Inflammatory macrophage (primary cell): Measurements from ENCODE around the gene NCAPD2.

ENCODE experiments used
- DNase-seq, 2 donors: peaks; one replicate each; pipeline ENCODE4 v3.0.0-alpha.2; 2020 to 2022
- total RNA-seq, 18 experiments: gene quantifications; one replicate each; lab custom pipeline; 2026; ENCODE audit warnings: mixed read lengths in 6 of 18, inconsistent platforms in 2 of 18; lab: John Stamatoyannopoulos, UW

The NCAPD2 gene, protein sequence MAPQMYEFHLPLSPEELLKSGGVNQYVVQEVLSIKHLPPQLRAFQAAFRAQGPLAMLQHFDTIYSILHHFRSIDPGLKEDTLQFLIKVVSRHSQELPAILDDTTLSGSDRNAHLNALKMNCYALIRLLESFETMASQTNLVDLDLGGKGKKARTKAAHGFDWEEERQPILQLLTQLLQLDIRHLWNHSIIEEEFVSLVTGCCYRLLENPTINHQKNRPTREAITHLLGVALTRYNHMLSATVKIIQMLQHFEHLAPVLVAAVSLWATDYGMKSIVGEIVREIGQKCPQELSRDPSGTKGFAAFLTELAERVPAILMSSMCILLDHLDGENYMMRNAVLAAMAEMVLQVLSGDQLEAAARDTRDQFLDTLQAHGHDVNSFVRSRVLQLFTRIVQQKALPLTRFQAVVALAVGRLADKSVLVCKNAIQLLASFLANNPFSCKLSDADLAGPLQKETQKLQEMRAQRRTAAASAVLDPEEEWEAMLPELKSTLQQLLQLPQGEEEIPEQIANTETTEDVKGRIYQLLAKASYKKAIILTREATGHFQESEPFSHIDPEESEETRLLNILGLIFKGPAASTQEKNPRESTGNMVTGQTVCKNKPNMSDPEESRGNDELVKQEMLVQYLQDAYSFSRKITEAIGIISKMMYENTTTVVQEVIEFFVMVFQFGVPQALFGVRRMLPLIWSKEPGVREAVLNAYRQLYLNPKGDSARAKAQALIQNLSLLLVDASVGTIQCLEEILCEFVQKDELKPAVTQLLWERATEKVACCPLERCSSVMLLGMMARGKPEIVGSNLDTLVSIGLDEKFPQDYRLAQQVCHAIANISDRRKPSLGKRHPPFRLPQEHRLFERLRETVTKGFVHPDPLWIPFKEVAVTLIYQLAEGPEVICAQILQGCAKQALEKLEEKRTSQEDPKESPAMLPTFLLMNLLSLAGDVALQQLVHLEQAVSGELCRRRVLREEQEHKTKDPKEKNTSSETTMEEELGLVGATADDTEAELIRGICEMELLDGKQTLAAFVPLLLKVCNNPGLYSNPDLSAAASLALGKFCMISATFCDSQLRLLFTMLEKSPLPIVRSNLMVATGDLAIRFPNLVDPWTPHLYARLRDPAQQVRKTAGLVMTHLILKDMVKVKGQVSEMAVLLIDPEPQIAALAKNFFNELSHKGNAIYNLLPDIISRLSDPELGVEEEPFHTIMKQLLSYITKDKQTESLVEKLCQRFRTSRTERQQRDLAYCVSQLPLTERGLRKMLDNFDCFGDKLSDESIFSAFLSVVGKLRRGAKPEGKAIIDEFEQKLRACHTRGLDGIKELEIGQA (N-terminal part only)
- 19.3 to 133 (median 64.2) reads per million in 18 experiments for total RNA-seq

DNA sequence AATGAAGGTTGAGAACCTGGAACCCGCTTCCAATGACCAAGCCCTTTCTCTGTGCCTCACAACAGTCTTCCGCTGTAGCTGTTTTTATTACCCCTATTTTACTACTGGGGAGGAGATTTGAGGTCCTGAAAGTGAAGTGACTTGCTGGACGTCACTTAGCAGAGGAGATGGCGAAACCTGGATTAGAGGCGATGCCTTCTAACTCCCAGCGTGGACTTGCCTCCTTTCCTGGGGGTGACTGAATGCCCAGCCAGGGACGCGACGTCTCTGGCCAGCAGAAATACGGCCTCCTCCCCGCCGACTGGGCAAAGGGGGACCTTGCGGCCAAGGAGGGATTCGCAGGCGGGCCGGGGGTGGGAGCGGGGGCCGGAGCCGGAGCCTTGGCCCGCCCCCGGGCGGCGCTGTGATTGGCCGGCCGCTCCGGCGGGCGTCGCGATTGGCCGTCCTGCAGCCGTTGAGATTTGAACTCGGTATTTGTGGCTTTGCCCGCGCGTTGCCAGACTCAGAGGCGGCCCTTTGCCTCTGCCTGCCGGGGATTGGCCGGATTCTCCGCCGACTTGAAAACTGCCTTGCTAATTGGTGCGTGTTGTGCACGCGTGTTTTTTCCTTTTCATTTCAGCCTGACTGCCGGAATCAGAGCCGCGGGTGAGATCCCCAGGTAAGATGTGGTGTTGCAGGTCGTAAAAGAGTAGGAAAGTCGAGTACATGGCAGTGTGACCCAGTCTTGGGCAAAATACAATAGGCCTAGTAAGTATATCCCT, at the start of gene NCAPD2:
NCAPD2 (plus strand) TSS at position 606 of the 761 bp plus-strand sequence. CDS start 997 bp downstream, outside the sequence.
- peak; percentile 97 for DNase-seq

DNA sequence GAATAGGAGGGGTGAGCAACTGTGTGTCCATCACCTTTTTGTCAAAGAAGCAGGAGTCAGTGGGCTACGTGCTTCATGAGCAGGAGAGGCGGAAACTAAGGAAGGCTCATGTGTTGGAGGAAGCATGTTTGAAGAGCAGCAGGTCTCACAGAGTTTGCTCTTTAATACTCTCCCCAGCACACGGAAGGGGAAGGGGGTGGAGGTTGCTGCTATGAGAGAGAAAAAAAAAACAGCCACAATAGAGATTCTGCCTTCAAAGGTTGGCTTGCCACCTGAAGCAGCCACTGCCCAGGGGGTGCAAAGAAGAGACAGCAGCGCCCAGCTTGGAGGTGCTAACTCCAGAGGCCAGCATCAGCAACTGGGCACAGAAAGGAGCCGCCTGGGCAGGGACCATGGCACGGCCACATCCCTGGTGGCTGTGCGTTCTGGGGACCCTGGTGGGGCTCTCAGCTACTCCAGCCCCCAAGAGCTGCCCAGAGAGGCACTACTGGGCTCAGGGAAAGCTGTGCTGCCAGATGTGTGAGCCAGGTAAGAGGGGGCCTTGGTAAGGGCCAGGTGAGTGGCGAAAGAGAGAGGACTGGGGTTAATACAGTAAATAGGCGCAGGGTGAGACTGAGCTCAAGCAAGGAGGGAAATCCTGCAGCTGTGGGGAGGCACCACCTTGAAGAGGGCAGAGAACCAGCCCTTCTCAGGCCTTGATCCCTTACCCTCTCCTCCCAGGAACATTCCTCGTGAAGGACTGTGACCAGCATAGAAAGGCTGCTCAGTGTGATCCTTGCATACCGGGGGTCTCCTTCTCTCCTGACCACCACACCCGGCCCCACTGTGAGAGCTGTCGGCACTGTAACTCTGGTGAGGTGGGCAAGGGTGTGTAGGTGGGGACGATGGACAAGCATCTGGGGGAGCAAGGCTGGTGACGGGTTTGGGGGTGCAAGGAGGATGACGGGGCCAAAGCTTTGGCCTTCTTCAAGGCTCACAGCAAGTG, 48.9 kb upstream of the NCAPD2 start, which contains the start of gene CD27:
CD27 (plus strand) TSS at position 252 of the 985 bp plus-strand sequence; CDS start at position 393, 141 bp downstream.
- no peak for DNase-seq

DNA sequence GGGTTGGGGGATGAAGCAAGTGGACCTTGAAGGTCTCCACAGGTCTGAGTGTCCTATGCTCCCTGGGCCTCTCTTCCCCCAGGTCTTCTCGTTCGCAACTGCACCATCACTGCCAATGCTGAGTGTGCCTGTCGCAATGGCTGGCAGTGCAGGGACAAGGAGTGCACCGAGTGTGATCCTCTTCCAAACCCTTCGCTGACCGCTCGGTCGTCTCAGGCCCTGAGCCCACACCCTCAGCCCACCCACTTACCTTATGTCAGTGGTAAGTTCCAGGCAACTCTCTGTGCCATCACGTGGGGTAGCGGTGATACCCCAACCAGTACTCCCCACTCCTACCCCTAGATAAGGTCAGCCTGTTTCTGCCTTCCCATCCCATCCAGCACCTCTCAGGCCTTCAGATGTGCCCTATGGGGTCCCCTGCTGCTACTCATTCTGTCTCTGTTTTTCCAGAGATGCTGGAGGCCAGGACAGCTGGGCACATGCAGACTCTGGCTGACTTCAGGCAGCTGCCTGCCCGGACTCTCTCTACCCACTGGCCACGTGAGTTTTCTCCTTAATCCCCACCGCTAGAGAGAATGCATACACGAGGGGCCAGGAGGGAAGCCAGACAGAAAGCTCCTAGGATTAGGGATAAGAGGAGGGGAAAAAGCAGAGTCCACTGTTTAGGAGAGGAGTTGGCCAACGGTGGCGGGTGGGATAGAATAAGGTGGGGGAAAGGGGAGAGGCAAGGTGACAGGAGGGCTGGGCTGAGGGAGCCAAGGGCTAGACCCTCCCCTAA, 43.6 kb upstream of the NCAPD2 start:
- no peak for DNase-seq

DNA sequence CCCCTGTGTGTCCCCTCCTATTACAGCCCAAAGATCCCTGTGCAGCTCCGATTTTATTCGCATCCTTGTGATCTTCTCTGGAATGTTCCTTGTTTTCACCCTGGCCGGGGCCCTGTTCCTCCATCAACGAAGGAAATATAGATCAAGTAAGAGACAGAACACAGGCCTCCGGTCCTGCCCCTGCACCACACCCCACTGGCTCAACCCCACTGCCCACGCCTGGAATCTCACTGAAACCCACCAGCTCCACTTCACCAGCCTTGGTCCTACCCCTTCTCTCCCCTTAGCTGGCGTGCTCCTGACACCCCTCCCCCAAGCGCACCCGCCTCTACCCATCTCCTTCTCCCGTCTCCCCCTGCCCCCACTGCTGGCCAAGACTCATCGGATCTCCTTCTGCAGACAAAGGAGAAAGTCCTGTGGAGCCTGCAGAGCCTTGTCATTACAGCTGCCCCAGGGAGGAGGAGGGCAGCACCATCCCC, 43.0 kb upstream of the NCAPD2 start:
- DNase-seq: no peak

DNA sequence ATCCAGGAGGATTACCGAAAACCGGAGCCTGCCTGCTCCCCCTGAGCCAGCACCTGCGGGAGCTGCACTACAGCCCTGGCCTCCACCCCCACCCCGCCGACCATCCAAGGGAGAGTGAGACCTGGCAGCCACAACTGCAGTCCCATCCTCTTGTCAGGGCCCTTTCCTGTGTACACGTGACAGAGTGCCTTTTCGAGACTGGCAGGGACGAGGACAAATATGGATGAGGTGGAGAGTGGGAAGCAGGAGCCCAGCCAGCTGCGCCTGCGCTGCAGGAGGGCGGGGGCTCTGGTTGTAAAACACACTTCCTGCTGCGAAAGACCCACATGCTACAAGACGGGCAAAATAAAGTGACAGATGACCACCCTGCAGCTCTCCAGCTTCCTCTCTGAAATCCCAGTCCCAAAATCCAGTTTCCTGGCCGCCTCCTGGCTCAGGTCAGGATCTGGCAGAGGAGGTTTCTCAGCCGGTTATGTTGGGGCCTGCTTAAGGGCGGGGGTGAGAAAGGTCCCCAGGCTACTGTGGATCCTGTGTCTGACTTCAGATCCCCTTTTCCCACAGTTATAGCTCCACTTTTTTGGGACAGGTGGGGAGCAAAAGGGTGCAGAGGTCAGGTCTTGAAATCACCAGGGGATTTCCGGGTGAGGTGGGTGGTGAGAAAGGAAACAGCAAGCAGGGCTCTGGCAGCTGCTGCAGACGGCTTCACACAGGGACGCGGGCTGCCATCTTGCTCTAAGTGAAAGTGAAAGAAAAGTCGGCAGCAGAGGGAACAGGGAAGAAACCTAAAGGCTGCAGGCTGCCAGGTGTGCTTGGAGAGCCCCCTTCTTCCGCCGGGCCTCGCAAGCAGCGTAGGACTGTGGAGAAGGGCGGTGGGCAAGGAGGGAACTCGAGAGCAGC, 42.3 kb upstream of the NCAPD2 start, which contains the start of gene TAPBPL:
TAPBPL (plus strand) TSS at position 695 of the 897 bp plus-strand sequence. CDS start 207 bp downstream, outside the sequence.
- DNase-seq: peak; percentile 84 to 88

DNA sequence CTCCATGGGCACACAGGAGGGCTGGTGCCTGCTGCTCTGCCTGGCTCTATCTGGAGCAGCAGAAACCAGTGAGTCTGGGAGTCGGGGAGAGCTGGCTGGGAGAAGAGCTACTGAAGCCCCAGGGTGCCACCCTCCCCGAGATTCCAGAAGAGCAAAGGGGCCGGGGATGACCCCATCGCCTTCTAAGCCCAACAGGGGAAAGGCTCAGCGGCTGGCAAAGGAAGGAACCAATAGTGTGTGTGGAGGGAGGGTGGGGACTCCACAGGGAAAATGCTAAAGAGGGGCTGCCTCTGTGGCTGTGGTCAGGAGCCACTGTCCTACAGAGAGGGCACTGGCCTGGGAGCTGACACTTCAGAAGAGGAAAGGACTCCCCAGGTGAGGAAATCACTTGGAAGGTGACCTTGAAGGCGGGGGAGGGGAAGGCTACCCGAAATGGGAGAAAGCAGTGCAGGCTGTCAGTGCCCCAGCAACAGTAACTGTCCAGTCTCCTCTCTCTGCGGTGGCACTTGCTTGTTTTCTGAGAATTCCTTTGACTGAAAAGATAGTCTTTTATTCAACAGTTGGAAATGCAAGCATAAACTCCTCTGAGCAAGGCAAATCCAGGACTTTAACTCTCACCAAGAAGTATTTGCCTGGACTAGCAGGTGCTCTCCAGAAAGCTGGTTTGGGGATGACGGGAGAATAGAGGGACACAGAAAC, 41.5 kb upstream of the NCAPD2 start:
- DNase-seq: peak; percentile 31 to 39

DNA sequence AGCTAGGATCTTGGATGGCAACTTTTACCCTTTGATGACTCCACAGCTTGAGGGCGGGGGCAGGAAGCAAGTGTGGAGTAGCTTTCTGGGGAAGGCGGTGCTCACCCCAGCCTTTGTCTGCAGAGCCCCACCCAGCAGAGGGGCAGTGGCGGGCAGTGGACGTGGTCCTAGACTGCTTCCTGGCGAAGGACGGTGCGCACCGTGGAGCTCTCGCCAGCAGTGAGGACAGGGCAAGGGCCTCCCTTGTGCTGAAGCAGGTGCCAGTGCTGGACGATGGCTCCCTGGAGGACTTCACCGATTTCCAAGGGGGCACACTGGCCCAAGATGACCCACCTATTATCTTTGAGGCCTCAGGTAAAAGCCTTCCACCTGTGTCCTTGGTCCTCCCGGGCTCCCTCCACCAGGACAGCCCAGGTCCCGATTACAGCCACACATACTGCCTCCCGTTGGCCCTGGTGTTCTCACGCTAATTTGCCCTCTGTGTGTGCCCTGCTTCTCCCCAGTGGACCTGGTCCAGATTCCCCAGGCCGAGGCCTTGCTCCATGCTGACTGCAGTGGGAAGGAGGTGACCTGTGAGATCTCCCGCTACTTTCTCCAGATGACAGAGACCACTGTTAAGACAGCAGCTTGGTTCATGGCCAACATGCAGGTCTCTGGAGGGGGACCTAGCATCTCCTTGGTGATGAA, 40.8 kb upstream of the NCAPD2 start:
- peak; percentile 34 to 57 for DNase-seq

DNA sequence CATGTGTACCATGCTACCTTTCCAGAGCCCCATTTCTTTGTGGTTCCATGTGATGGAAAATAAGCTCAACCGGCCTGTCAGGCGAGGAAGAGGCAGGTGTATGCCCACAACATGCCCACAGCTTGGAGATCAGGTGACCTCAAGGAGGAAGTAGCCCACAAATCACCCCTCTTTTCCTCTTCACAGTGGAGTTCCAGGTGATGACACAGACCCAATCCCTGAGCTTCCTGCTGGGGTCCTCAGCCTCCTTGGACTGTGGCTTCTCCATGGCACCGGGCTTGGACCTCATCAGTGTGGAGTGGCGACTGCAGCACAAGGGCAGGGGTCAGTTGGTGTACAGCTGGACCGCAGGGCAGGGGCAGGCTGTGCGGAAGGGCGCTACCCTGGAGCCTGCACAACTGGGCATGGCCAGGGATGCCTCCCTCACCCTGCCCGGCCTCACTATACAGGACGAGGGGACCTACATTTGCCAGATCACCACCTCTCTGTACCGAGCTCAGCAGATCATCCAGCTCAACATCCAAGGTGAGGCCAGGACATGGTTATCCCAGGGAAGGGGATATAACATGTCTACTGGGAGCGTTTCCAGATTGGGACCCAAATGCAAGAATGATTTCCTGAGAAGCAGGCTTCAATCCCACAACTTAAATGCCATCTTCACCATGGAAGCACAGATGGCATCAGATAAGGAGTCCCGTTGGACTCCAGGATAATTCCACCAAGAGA, 36.5 kb upstream of the NCAPD2 start:
- DNase-seq: no peak

DNA sequence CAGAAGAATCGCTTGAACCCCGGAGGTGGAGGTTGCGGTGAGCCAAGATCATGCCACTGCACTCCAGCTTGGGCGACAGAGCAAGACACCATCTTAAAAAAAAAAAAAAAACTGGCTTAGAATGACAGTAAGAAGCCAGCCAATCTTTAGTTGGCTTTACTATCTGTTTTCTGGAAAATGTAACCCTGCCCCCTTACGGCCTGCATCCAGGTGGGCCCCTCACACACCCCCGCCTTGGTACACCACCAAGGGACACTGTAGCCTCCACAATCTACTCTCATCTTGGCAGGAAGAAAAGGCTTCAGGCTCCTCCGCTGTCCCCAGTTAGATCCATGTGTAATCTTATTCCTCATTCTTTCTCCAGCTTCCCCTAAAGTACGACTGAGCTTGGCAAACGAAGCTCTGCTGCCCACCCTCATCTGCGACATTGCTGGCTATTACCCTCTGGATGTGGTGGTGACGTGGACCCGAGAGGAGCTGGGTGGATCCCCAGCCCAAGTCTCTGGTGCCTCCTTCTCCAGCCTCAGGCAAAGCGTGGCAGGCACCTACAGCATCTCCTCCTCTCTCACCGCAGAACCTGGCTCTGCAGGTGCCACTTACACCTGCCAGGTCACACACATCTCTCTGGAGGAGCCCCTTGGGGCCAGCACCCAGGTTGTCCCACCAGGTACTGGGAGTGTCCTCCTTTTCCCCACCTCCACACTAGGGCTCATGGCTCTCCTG, 35.5 kb upstream of the NCAPD2 start:
- DNase-seq: no peak

DNA sequence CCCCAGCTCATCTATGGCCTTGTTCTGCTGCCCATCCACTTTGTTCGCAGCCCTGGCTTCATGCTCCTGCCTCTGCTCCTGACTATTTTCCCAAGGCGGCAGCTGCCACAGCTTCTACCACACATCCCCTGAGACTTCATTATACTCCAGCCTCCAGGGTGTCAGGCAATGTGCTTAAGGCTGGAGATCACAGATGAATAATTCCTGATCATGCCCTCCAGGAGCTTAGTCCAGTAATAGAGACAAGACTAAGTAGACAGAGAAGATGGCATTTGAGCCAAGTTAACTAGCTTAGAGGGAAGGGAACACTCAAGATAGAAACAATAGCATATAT, 34.9 kb upstream of the NCAPD2 start:
- DNase-seq: no peak

DNA sequence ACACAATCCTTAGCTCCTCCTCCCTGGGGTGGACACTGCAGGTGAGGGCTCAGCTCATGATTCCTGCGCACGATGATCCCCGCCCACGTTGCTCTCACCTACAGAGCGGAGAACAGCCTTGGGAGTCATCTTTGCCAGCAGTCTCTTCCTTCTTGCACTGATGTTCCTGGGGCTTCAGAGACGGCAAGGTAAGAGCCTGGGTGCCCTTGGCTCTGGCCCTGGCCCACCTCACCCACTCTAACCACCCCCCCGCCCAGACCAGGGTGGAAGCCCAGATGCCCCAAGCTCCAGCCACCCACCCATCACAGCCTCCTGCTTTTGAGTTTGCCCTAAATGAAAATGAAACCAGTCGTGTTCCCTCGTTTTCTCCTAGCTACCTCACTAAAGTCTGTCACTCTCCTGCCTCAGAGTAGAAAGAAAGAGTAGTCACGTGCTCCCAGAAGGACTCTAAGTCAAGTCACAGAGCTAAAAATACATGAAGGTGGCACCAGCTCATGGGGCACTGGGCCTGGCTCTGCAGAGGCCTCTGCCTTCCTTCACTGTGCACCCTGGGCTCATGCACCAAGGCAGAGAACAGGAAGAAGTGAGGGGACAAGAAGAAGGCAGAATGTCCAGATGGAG, 33.0 kb upstream of the NCAPD2 start:
- no peak for DNase-seq

DNA sequence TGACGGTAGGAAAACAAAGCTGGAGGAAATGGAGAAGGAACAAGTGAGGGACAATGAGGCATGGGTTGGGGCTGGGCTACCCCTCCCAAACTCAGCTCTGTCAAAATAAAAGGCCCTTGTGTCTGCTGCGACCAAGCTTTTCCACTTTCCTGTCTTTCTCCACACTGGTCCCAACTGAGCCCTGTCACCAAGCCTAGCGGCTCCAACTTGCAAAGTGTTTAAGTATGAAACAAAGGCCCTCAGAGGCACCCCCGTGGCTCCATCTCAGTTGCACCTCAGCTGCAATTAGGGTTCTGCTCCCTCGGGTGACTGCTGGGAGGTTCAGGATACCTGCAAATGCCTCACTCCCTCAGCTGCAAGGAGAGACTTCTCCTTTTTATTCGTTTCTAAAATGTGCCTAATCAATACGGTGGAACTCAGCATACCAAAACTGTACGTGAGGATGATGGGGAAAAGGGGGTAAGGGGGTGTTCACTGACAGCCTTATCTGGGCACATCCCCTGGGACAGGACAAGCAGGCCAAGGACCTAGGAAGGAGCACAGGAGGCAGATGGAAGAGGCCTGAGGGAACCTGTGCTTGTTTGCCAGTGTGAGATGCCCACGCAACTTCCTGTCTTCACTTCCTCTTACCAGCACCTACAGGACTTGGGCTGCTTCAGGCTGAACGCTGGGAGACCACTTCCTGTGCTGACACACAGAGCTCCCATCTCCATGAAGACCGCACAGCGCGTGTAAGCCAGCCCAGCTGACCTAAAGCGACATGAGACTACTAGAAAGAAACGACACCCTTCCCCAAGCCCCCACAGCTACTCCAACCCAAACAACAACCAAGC, 32.3 kb upstream of the NCAPD2 start:
- DNase-seq: peak; percentile 88 to 97

DNA sequence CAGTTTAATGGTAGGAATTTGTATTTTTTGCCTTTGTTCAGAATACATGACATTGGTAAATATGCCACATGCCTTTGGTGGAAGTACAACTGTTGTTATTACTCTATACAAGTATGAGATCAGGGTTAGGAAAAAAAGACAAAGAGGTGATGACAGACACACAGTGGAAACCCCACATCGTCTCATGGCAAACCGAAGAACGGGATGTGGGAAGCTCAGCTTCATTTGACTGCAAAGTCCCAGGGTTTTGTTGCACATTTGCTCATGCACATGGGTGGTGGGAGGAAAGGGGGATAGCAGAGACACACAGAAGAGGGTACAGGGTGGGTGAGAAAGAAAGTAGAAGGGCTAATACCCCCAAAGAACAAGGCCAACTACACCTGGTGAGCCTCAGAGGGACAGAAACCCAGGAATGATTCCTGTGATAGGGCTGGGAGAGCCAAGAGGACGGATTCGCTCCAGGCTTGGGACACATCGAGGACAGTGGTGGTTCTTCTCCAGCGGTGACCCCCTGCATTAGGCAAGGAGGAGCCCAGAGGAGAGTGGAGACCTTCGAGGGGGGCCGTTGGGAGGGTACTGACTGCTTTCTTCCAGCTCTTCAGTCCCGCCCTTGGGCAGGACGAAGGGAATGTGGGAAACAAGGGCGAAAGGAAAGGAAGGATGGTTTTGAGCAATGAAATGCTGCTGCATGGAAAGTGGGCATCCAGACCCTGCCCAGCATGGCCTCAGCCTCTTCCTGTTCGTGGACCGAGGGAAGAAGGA, 31.5 kb upstream of the NCAPD2 start:
- DNase-seq: peak in 1 of 2 donors; percentile 78
